GM21360 (cell line): ENCODE results near the gene GATAD2A.

Experiments
- ATAC-seq: cut with Tn5 transposase; IDR thresholded peaks from one replicate; pipeline ENCODE4 v1.9.1; 2021; ENCODE audit warnings: mild to moderate bottlenecking, moderate library complexity; ENCODE audit not compliant: unreplicated experiment

The GATAD2A gene

GRCh38 chr19:19420570-19421298 is 15.3 kb downstream of the GATAD2A start:
- ATAC-seq: no peak

- no peak for ATAC-seq
Measured at GRCh38 chr19:19421299-19421696, 15.8 kb downstream of the GATAD2A start.

- ATAC-seq: no peak
Measured at GRCh38 chr19:19422156-19422555, 16.7 kb downstream of the GATAD2A start.

- no peak for ATAC-seq
Measured at GRCh38 chr19:19423322-19423721, 17.8 kb downstream of the GATAD2A start.

GRCh38 chr19:19425170-19425875 is 19.8 kb downstream of the GATAD2A start:
- no peak for ATAC-seq

GRCh38 chr19:19426216-19426615 is 20.7 kb downstream of the GATAD2A start:
- ATAC-seq: no peak

- no peak for ATAC-seq
Measured at GRCh38 chr19:19426799-19427198, 21.3 kb downstream of the GATAD2A start.

- ATAC-seq: no peak
Measured at GRCh38 chr19:19427302-19427701, 21.8 kb downstream of the GATAD2A start.

GRCh38 chr19:19427944-19428343 is 22.5 kb downstream of the GATAD2A start:
- ATAC-seq: no peak

GRCh38 chr19:19428746-19429145 is 23.3 kb downstream of the GATAD2A start:
- ATAC-seq: no peak

GRCh38 chr19:19429361-19429760 is 23.9 kb downstream of the GATAD2A start:
- ATAC-seq: no peak

GRCh38 chr19:19432732-19433131 is 27.3 kb downstream of the GATAD2A start:
- no peak for ATAC-seq

- ATAC-seq: no peak
Measured at GRCh38 chr19:19433666-19434213, 28.3 kb downstream of the GATAD2A start.

- no peak for ATAC-seq
Measured at GRCh38 chr19:19434483-19435045, 29.1 kb downstream of the GATAD2A start.

GRCh38 chr19:19436137-19436691 is 30.7 kb downstream of the GATAD2A start:
- no peak for ATAC-seq

- no peak for ATAC-seq
Measured at GRCh38 chr19:19438366-19439175, 33.1 kb downstream of the GATAD2A start.

GRCh38 chr19:19439176-19439482 is 33.7 kb downstream of the GATAD2A start:
- ATAC-seq: no peak

GRCh38 chr19:19443283-19443682 is 37.8 kb downstream of the GATAD2A start:
- no peak for ATAC-seq

GRCh38 chr19:19443902-19444680 is 38.6 kb downstream of the GATAD2A start:
- no peak for ATAC-seq

- no peak for ATAC-seq
Measured at GRCh38 chr19:19444681-19445155, 39.2 kb downstream of the GATAD2A start.
